Measurements from ENCODE around the gene RUNX1. TPM values are rescaled to one million over a fixed set of nuclear protein-coding genes. Genes with fewer than 3 reads are reported as not detected.

RUNX1 gene
- total and polyA plus RNA-seq, 2 of the 13 experiments (the other 11 are each of a cell fraction or from before 2014, with no cell fraction given), result 5.4 to 6.4 TPM

- 87% methylated on average over 5 of the region's 5 CpGs for WGBS (ENCODE audit: low lambda C conversion rate)
- H3K9ac ChIP-seq (ENCODE audit: insufficient read depth, low read depth, low read length), result no peak overlapping the region
These were observed 8.0 kb downstream of the RUNX1 start for GRCh38 chr21:35041122-35041521.

More at GRCh38 chr21:35041122-35041521, 8.0 kb downstream of the RUNX1 start:
- intact Hi-C loops (cut with micrococcal nuclease; ENCODE audit: unreplicated experiment) (loop anchor here (5.0 kb wide), 2 partner anchors 134 to 294 kb away; no protein-coding TSS in a partner anchor), in situ Hi-C loops (cut with HindIII; ENCODE audit: extremely low pct_ligation_motif_present, low pct_unique_long_range_greater_than_20kb) (loop anchor here (5.0 kb wide), 1 partner anchor 144 kb away; no protein-coding TSS in a partner anchor)
- TF ChIP-seq HIC2 (CRISPR knock-in tag; IDR thresholded peaks at IDR 0.05; ENCODE audit: low read depth) (no peak), MEIS1 (CRISPR knock-in tag; IDR thresholded peaks at IDR 0.05; ENCODE audit: borderline replicate concordance) (no peak), FOSL2 (CRISPR knock-in tag; IDR thresholded peaks at IDR 0.05) (no peak), TEAD2 (CRISPR knock-in tag; IDR thresholded peaks at IDR 0.05) (no peak), ATAD3A (CRISPR knock-in tag; IDR thresholded peaks at IDR 0.05) (no peak), ZNF549 (CRISPR knock-in tag; IDR thresholded peaks at IDR 0.05) (no peak), RARG (CRISPR knock-in tag; IDR thresholded peaks at IDR 0.05; ENCODE audit: low read depth) (no peak), ATM (IDR thresholded peaks at IDR 0.05; ENCODE audit: borderline replicate concordance) (no peak), ZNF720 (CRISPR knock-in tag; IDR thresholded peaks at IDR 0.05) (no peak), PAX8 (CRISPR knock-in tag; IDR thresholded peaks at IDR 0.05; ENCODE audit: borderline replicate concordance) (no peak), ZFP36 (IDR thresholded peaks at IDR 0.05; ENCODE audit: borderline replicate concordance, low read depth, low read length, partially characterized antibody) (no peak)
- DNase-seq (ENCODE audit: low spot score), result no peak
- H3K27me3 ChIP-seq (ENCODE audit: control insufficient read depth in 1 of 2, insufficient read depth in 2 of 2, low read length in 2 of 2), result no peaks in the 10 kb centered on the region
- H3K4me3 ChIP-seq (replicated peaks in 1 of 3; ENCODE audit: insufficient read depth in 1 of 3, low read depth in 2 of 3, low read length in 3 of 3), result no peak overlapping the region
- BruUV-seq (replicated peaks), result no TSS peak
- ChIA-PET CTCF (ENCODE audit: low intra/inter-chr PET ratio, low total read pairs) (no interaction called here), POLR2A (interaction anchor here (0.7 to 1.6 kb wide), 5 partner anchors 12 to 205 kb away, joined by 3 to 12 read pairs (median 4); no protein-coding TSS in a partner anchor)
- 0 out of 2 replicates have a peak overlapping the region, but pooled peaks have one; percentile 8 for H3K4me2 ChIP-seq (ENCODE audit: low read depth, low read length)
- no peak overlapping the region for H2AFZ ChIP-seq (ENCODE audit: low read length)
- no peaks in the 10 kb centered on the region for H3K9me3 ChIP-seq (ENCODE audit: low read length)
- no peaks in the 10 kb centered on the region for H4K20me1 ChIP-seq (ENCODE audit: insufficient read depth, low read length)
- no peak overlapping the region for H3K27ac ChIP-seq (ENCODE audit: extremely low read length, insufficient read depth, low read length)
- no peak for FAIRE-seq
- no peak for ATAC-seq
- no peaks in the 10 kb centered on the region for H3K36me3 ChIP-seq (replicated peaks in 1 of 2; ENCODE audit: control insufficient read depth in 1 of 2, insufficient read depth in 2 of 2, low read length in 2 of 2)
- H3K79me2 ChIP-seq (ENCODE audit: insufficient read depth, low read length), result no peaks in the 10 kb centered on the region
- peaks cover 65% of the 10 kb centered on the region for H3K4me1 ChIP-seq (ENCODE audit: insufficient read depth, low read length)

Measured in HepG2 (cell line).